Gastroesophageal sphincter (tissue), 3 donors: Measurements from ENCODE around the gene ANO4.

Experiments
- EP300 ChIP-seq: sonication (generic); formaldehyde crosslinking; IDR thresholded peaks from one replicate; pipeline ENCODE4 v1.6.1; 2017; ENCODE audit warnings: antibody characterized with exemption, mild to moderate bottlenecking
- POLR2A ChIP-seq, 2 donors: fragments of 450-650 bp; IDR thresholded peaks; one replicate each; pipeline ENCODE4 v1.6.1; 2017; ENCODE audit warnings: antibody characterized with exemption in 2 of 2, mild to moderate bottlenecking in 2 of 2, moderate library complexity in 1 of 2
- TF ChIP-seq, protein P1 (sequence below), 4 experiments: fragments of 200-600 bp in 2 of 4; fragments of 450-650 bp in 2 of 4; sonication (generic) in 1 of 4; IDR thresholded peaks; one replicate each; pipeline ENCODE4 v1.5.1; 2017 to 2019; ENCODE audit warnings: antibody characterized with exemption in 4 of 4, mild to moderate bottlenecking in 2 of 4, moderate library complexity in 2 of 4

DNA sequence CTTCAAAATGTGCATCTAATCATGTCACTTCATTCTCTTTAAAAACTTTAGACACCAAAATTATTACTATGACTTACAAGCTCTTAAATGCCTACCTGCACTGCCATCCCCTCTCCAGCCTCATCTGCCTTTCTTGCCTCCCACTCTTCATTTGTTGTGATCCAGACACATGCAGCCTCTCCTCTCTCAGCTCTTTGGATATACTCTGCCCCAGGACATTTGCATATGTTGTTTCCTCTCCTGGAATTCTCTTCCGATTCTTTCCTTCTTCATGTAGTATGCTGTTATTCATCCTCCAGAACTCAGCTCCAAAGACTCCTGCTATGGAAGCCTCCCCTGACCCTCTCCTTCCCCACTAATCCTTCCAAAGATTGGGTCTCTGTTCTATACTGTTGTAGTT lies 197.6 kb downstream of the ANO4 start:
- TF ChIP-seq, protein P1, sequence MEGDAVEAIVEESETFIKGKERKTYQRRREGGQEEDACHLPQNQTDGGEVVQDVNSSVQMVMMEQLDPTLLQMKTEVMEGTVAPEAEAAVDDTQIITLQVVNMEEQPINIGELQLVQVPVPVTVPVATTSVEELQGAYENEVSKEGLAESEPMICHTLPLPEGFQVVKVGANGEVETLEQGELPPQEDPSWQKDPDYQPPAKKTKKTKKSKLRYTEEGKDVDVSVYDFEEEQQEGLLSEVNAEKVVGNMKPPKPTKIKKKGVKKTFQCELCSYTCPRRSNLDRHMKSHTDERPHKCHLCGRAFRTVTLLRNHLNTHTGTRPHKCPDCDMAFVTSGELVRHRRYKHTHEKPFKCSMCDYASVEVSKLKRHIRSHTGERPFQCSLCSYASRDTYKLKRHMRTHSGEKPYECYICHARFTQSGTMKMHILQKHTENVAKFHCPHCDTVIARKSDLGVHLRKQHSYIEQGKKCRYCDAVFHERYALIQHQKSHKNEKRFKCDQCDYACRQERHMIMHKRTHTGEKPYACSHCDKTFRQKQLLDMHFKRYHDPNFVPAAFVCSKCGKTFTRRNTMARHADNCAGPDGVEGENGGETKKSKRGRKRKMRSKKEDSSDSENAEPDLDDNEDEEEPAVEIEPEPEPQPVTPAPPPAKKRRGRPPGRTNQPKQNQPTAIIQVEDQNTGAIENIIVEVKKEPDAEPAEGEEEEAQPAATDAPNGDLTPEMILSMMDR (IDR thresholded peaks at IDR 0.05), result no peak
- TF ChIP-seq EP300 (no peak), POLR2A (IDR thresholded peaks at IDR 0.05) (no peak)
